H1 (cell line): Measurements from ENCODE around the gene PPIC. TPM values are rescaled to one million over a fixed set of nuclear protein-coding genes. Genes with fewer than 3 reads are reported as not detected.

Experiments used
- CTCF ChIA-PET: fragments of 300-600 bp; sonication (Branson Sonifier 250); formaldehyde crosslinking; loops from one replicate; lab custom pipeline; 2021; ENCODE audit not compliant: partially characterized antibody; lab: Charles Lee
- POLR2A ChIA-PET: fragments of 300-600 bp; sonication (Branson Sonifier 250); formaldehyde crosslinking; loops from one replicate; lab custom pipeline; 2021; ENCODE audit warnings: inconsistent platforms; ENCODE audit not compliant: partially characterized antibody; lab: Charles Lee
- DNase-seq, 2 experiments: peaks; one replicate each; pipeline versions ENCODE4 v3.0.0 to v3.0.0-alpha.2; 2010 to 2022; ENCODE audit warnings: low spot score in 2 of 2, low read depth in 1 of 2, mixed read lengths in 1 of 2
- FAIRE-seq: peaks from 2 replicates; lab custom pipeline; 2011; peaks lifted over from hg19 to GRCh38; lab: Jason Lieb, UNC
- H2AFZ ChIP-seq: 2 replicates; pipeline ENCODE4 v1.8.1; 2012; ENCODE audit warnings: low read length, inconsistent platforms
- H2AK5ac ChIP-seq: 2 replicates; pipeline ENCODE4 v1.6.1; 2013; ENCODE audit warnings: low read depth, low read length
- H2BK120ac ChIP-seq: replicated peaks from 2 replicates; pipeline ENCODE3; 2013; ENCODE audit warnings: low read depth, low read length, inconsistent platforms
- H2BK12ac ChIP-seq: 2 replicates; pipeline ENCODE4 v1.6.1; 2013; ENCODE audit warnings: low read depth, low read length
- H2BK15ac ChIP-seq: 2 replicates; pipeline ENCODE4 v1.6.1; 2013; ENCODE audit warnings: low read length
- H2BK20ac ChIP-seq: 2 replicates; pipeline ENCODE4 v1.6.1; 2013; ENCODE audit warnings: low read length
- H2BK5ac ChIP-seq: 2 replicates; pipeline ENCODE4 v1.6.1; 2013; ENCODE audit warnings: low read depth, low read length
- H3K14ac ChIP-seq: 2 replicates; pipeline ENCODE4 v1.6.1; 2013; ENCODE audit warnings: inconsistent platforms; ENCODE audit not compliant: insufficient read length
- H3K18ac ChIP-seq: 2 replicates; pipeline ENCODE4 v1.6.1; 2013; ENCODE audit warnings: low read length; ENCODE audit errors: extremely low read depth
- H3K23ac ChIP-seq: 2 replicates; pipeline ENCODE4 v1.6.1; 2013; ENCODE audit warnings: inconsistent platforms; ENCODE audit not compliant: insufficient read length
- H3K23me2 ChIP-seq: 2 replicates; pipeline ENCODE4 v1.6.1; 2013; ENCODE audit warnings: low read depth, low read length
- H3K27ac ChIP-seq: 2 replicates; pipeline ENCODE4 v1.6.1; 2011; ENCODE audit warnings: low read depth, low read length, inconsistent platforms
- H3K27me3 ChIP-seq, 4 experiments: replicated peaks in 1 of 4; 1 replicate in 1 of 4; 2 replicates in 3 of 4; pipeline versions ENCODE4 v1.6.1 to v1.8.1; 2011 to 2013; ENCODE audit warnings: low read length in 3 of 4, mild to moderate bottlenecking in 3 of 4, inconsistent platforms in 2 of 4, mixed read lengths in 2 of 4, moderate library complexity in 1 of 4; ENCODE audit not compliant: control insufficient read depth in 3 of 4, insufficient read depth in 3 of 4; ENCODE audit errors: extremely low read depth in 1 of 4
- H3K36me3 ChIP-seq, 4 experiments: 2 replicates each; pipeline versions ENCODE4 v1.6.1 to v1.8.1; 2011 to 2013; ENCODE audit warnings: mild to moderate bottlenecking in 4 of 4, low read length in 3 of 4, moderate library complexity in 2 of 4, control low read depth in 1 of 4, inconsistent platforms in 1 of 4; ENCODE audit not compliant: insufficient read depth in 4 of 4, control insufficient read depth in 2 of 4
- H3K4ac ChIP-seq: replicated peaks from 2 replicates; pipeline ENCODE3; 2013; ENCODE audit warnings: low read length, low read depth, mixed read lengths, inconsistent platforms; ENCODE audit not compliant: insufficient read length
- H3K4me1 ChIP-seq, 4 experiments: replicated peaks in 1 of 4; 1 replicate in 1 of 4; 2 replicates in 3 of 4; pipeline versions ENCODE4 v1.6.1 to v1.8.1; 2011 to 2013; ENCODE audit warnings: low read length in 3 of 4, inconsistent platforms in 2 of 4, mixed read lengths in 1 of 4; ENCODE audit not compliant: insufficient read depth in 4 of 4, control insufficient read depth in 3 of 4
- H3K4me2 ChIP-seq, 2 experiments: 2 replicates each; pipeline versions ENCODE4 v1.6.1 to v1.8.1; 2011 to 2013; ENCODE audit warnings: low read depth in 2 of 2, low read length in 2 of 2, control low read depth in 1 of 2, inconsistent platforms in 1 of 2, mild to moderate bottlenecking in 1 of 2; ENCODE audit not compliant: insufficient read depth in 1 of 2
- H3K4me3 ChIP-seq, 4 experiments: fragments of 200-600, 300-600 bp in 1 of 4; sonication (generic), shearing (Covaris generic), sonication (Bioruptor Twin) in 1 of 4; 2 replicates each; pipeline versions ENCODE4 v1.5.1 to v1.8.1; 2011 to 2016; ENCODE audit warnings: low read length in 4 of 4, low read depth in 3 of 4, control low read depth in 2 of 4, inconsistent platforms in 2 of 4, mild to moderate bottlenecking in 2 of 4, mixed read lengths in 1 of 4, moderate library complexity in 1 of 4; ENCODE audit not compliant: insufficient read depth in 2 of 4; ENCODE audit errors: extremely low read depth in 1 of 4
- H3K56ac ChIP-seq: replicated peaks from 2 replicates; pipeline ENCODE3; 2013; ENCODE audit warnings: low read depth, mild to moderate bottlenecking, mixed read lengths, low read length, inconsistent platforms; ENCODE audit not compliant: insufficient read length
- H3K79me1 ChIP-seq: 2 replicates; pipeline ENCODE4 v1.6.1; 2013; ENCODE audit warnings: low read depth, low read length, control low read depth
- H3K79me2 ChIP-seq, 2 experiments: 2 replicates each; pipeline versions ENCODE4 v1.6.1 to v1.8.1; 2012 to 2013; ENCODE audit warnings: low read length in 2 of 2, mild to moderate bottlenecking in 2 of 2, inconsistent platforms in 1 of 2; ENCODE audit not compliant: insufficient read depth in 2 of 2, control insufficient read depth in 1 of 2
- H3K9ac ChIP-seq, 4 experiments: replicated peaks in 1 of 4; 1 replicate in 1 of 4; 2 replicates in 3 of 4; pipeline versions ENCODE4 v1.6.1 to v1.8.1; 2011 to 2013; ENCODE audit warnings: low read depth in 3 of 4, low read length in 3 of 4, control low read depth in 2 of 4, mild to moderate bottlenecking in 2 of 4, moderate library complexity in 2 of 4, inconsistent platforms in 1 of 4; ENCODE audit errors: extremely low read depth in 1 of 4
- H3K9me3 ChIP-seq, 2 experiments: 2 replicates each; pipeline versions ENCODE4 v1.6.1 to v1.8.1; 2012 to 2013; ENCODE audit warnings: mild to moderate bottlenecking in 2 of 2, moderate library complexity in 2 of 2, control low read depth in 1 of 2, inconsistent platforms in 1 of 2, low read depth in 1 of 2, low read length in 1 of 2, mixed read lengths in 1 of 2; ENCODE audit not compliant: insufficient read depth in 2 of 2
- H4K20me1 ChIP-seq, 2 experiments: replicated peaks in 1 of 2; 2 replicates each; pipeline versions ENCODE3 to v1.8.1; 2011 to 2013; ENCODE audit warnings: inconsistent platforms in 2 of 2, low read length in 2 of 2, mild to moderate bottlenecking in 1 of 2; ENCODE audit not compliant: insufficient read depth in 2 of 2, control insufficient read depth in 1 of 2
- H4K5ac ChIP-seq: 2 replicates; pipeline ENCODE4 v1.6.1; 2013; ENCODE audit warnings: low read length, low read depth, mixed read lengths, inconsistent platforms; ENCODE audit not compliant: insufficient read length
- H4K8ac ChIP-seq: 2 replicates; pipeline ENCODE4 v1.8.0; 2013; ENCODE audit warnings: mild to moderate bottlenecking, moderate library complexity, low read length, inconsistent platforms; ENCODE audit not compliant: insufficient read depth; ENCODE audit errors: extremely low read depth
- H4K91ac ChIP-seq: replicated peaks from 2 replicates; pipeline ENCODE3; 2013; ENCODE audit warnings: low read length, mixed read lengths, inconsistent platforms; ENCODE audit not compliant: insufficient read length
- BCL11A ChIP-seq, 2 experiments: IDR thresholded peaks; one replicate each; pipeline ENCODE4 v1.6.1; 2011; ENCODE audit warnings: low read depth in 2 of 2, low read length in 2 of 2, mild to moderate bottlenecking in 2 of 2
- JUND ChIP-seq: IDR thresholded peaks from 2 replicates; pipeline ENCODE4 v1.6.1; 2011; ENCODE audit warnings: mild to moderate bottlenecking, improper control_type of control experiment, low read length
- KDM1A ChIP-seq: fragments of 200-600, 300-600 bp; sonication (generic); IDR thresholded peaks from 2 replicates; pipeline ENCODE4 v1.7.1; 2016; ENCODE audit warnings: mild to moderate bottlenecking, low read length, borderline replicate concordance
- KDM5A ChIP-seq: fragments of 200-600 bp; IDR thresholded peaks from 2 replicates; pipeline ENCODE4 v1.7.1; 2012; ENCODE audit warnings: mild to moderate bottlenecking, low read length, inconsistent platforms, mixed read lengths
- RNF2 ChIP-seq: fragments of 200-900, 300-1000 bp; sonication (generic); IDR thresholded peaks from 2 replicates; pipeline ENCODE4 v1.7.1; 2016; ENCODE audit warnings: borderline replicate concordance, low read depth, mild to moderate bottlenecking, antibody characterized with exemption, low read length; ENCODE audit not compliant: poor library complexity, severe bottlenecking; ENCODE audit errors: missing control alignments
- SIX5 ChIP-seq: IDR thresholded peaks from 2 replicates; pipeline ENCODE4 v1.6.1; 2011; ENCODE audit warnings: mild to moderate bottlenecking, low read depth, low read length
- SP2 ChIP-seq: IDR thresholded peaks from 2 replicates; pipeline ENCODE4 v1.6.1; 2012; ENCODE audit warnings: mild to moderate bottlenecking, low read length, inconsistent platforms
- SP4 ChIP-seq: IDR thresholded peaks from 2 replicates; pipeline ENCODE4 v1.6.1; 2012; ENCODE audit warnings: low read length, inconsistent platforms
- WGBS, 2 experiments: shearing (Covaris generic) in 1 of 2; methylation state at CpG; one replicate each; pipeline versions ENCODE4 v1.1.6 to v1.1.7; 2013 to 2015; ENCODE audit warnings: low lambda C conversion rate in 2 of 2, mixed read lengths in 2 of 2, inconsistent platforms in 1 of 2, low coverage in 1 of 2, missing lambda C conversion rate in 1 of 2; ENCODE audit not compliant: insufficient replicate concordance in 2 of 2, insufficient coverage in 1 of 2, insufficient read length in 1 of 2; ENCODE audit errors: extremely low coverage in 1 of 2, missing lambda C conversion rate in 1 of 2; 5-methylcytosine and 5-hydroxymethylcytosine counted together
- polyA plus RNA-seq, 7 experiments: library from polyadenylated mRNA; depleted of rRNA in 3 of 7; stranded (reverse) in 5 of 7; unstranded in 2 of 7; fragments of >200 nt in 5 of 7; fragments of 200-250 nt in 2 of 7; gene quantifications; 1 replicate in 5 of 7; 2 replicates in 1 of 7; 4 replicates in 1 of 7; pipeline versions ENCODE4 v1.2.1 to v1.2.3, GENCODE V29; 2011 to 2013; ENCODE audit warnings: missing spikeins in 2 of 7, mixed read lengths in 2 of 7
- total RNA-seq: library from RNA; stranded (reverse); fragmentation: NEBNext Ultra II Directional; extraction: Animal tissue kit (Norgen Biotek cat#: 25700); gene quantifications from 2 replicates; pipeline ENCODE4 v1.2.1, GENCODE V29; 2021
- TF ChIP-seq, protein P1 (sequence below): IDR thresholded peaks from 2 replicates; pipeline ENCODE4 v1.6.1; 2012; ENCODE audit warnings: inconsistent platforms

The PPIC gene
- total and polyA plus RNA-seq, 2 of the 8 experiments (the other 6 are each of a cell fraction or from before 2014, with no cell fraction given), result 8.5 to 10.4 TPM

DNA sequence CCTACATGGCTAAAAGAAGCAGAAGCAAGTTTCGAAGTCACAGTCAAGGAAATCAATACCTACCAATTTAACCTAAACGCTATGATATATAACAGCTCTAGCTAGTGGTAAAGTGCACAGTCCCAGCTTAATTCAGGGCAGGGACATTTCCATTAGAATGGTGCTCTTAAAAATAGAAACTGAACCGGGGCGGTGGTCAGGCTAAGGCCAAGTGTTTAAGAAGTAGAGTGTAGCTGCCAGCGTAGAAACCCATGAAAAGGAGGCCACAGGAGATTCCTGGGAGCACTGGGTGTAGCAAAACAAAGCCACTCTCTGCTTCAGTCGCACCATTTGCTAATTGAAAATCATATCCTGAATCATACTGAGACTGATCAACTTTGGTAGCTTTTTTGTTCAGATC lies 28.8 kb downstream of the PPIC start:
- FAIRE-seq, result no peak
- Histone ChIP-seq H3K4me2 (no peak overlapping the region), H3K79me2 (no peaks in the 10 kb centered on the region), H3K4me3 (no peak overlapping the region), H3K27ac (no peak overlapping the region), H2BK120ac (no peak overlapping the region), H3K79me1 (no peaks in the 10 kb centered on the region), H3K23me2 (no peaks in the 10 kb centered on the region), H3K36me3 (no peaks in the 10 kb centered on the region), H3K4me1 (peaks cover 0 to 6% (median 0%) of the 10 kb centered on the region in 4 experiments; a peak in 1 of 7 replicates), H2BK20ac (no peak overlapping the region), H3K4ac (no peak overlapping the region), H3K9me3 (no peaks in the 10 kb centered on the region), H4K91ac (no peak overlapping the region), H4K8ac (no peak overlapping the region), H2BK5ac (no peak overlapping the region), H3K23ac (no peak overlapping the region), H2AK5ac (no peak overlapping the region), H3K14ac (no peak overlapping the region), H2BK15ac (no peak overlapping the region), H4K5ac (no peak overlapping the region), H3K18ac (no peak overlapping the region), H3K56ac (no peak overlapping the region), H3K27me3 (peaks cover 0 to 1% (median 0%) of the 10 kb centered on the region in 4 experiments; a peak in 1 of 7 replicates), H2AFZ (no peak overlapping the region), H4K20me1 (no peaks in the 10 kb centered on the region), H2BK12ac (no peak overlapping the region), H3K9ac (no peak overlapping the region)
- WGBS, 2 experiments, result 76% methylated on average over 6 of the region's 6 CpGs; no CpG with 5 or more reads in 1 of the 2 experiments
- TF ChIP-seq RNF2 (no peak), KDM5A (no peak), SP4 (no peak), SIX5 (no peak), JUND (no peak), KDM1A (no peak), SP2 (no peak), BCL11A (IDR thresholded peaks at IDR 0.05; ENCODE audit: low read depth in 2 of 2, low read length in 2 of 2) (no peak)
- TF ChIP-seq, protein P1, sequence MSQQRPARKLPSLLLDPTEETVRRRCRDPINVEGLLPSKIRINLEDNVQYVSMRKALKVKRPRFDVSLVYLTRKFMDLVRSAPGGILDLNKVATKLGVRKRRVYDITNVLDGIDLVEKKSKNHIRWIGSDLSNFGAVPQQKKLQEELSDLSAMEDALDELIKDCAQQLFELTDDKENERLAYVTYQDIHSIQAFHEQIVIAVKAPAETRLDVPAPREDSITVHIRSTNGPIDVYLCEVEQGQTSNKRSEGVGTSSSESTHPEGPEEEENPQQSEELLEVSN, result no peak
- no peak for DNase-seq
- ChIA-PET CTCF (interaction anchor here (1.0 kb wide), 1 partner anchor 87 kb away, joined by 3 read pairs; no protein-coding TSS in a partner anchor), POLR2A (no interaction called here)
